ENCODE measurements around the gene ADAM17.
"Not testable (repeated sequence)": the region's sequence is repeated elsewhere in the genome, so short reads cannot be mapped to it uniquely, and the experiment has no call there.

ADAM17 gene

GRCh38 chr2:9565436-9566153 is 10.0 kb upstream of the ADAM17 start:
- peak; percentile 78 for DNase-seq (ENCODE audit: low read depth, low spot score)

- DNase-seq (ENCODE audit: low read depth, low spot score), result no peak
Measured at GRCh38 chr2:9560628-9561027, 5.0 kb upstream of the ADAM17 start.

DNA sequence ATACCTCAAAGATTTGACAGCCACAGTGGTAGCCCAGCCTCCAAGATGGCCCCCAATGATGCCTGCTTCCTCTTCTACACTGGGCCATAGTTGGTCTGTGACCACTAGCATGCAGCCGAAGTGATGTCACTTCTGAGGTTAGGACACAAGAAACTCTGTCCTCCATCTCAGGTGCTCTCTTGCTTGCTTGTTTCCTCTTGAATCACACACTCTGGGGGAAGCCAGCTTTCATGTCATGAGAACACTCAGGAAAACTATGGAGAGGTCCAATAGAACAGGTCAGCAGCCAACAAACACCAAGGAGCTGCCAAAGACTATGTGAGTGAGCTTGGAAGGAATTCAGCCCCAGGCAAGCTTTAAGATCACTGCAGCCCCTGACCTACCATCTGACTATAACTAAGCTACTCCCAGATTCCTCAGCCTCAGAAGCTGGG is 3.3 kb upstream of the ADAM17 start:
- DNase-seq (ENCODE audit: low read depth, low spot score), result no peak

- DNase-seq (ENCODE audit: low read depth, low spot score), result no peak
Measured at GRCh38 chr2:9556121-9556743, 602 bp upstream of the ADAM17 start.

DNA sequence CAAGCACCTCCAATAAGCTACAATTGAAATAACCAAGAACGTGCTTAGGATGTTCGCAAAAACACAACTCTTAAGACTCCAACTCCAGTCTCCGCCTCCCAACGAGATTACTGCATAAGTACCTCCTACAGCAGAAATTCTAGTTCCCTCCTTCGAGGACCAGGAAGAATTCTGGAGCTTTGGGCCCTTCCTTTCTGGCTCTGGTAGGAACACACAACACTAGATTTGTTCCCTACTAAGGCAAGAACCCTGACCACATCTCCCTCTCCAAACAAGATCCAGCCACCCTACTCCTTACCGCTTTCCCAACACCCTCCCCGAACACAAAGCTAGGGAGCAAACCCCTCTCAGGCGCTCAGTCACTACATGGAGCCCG is 721 bp downstream of the ADAM17 start:
- no peak for DNase-seq (ENCODE audit: low read depth, low spot score)

DNA sequence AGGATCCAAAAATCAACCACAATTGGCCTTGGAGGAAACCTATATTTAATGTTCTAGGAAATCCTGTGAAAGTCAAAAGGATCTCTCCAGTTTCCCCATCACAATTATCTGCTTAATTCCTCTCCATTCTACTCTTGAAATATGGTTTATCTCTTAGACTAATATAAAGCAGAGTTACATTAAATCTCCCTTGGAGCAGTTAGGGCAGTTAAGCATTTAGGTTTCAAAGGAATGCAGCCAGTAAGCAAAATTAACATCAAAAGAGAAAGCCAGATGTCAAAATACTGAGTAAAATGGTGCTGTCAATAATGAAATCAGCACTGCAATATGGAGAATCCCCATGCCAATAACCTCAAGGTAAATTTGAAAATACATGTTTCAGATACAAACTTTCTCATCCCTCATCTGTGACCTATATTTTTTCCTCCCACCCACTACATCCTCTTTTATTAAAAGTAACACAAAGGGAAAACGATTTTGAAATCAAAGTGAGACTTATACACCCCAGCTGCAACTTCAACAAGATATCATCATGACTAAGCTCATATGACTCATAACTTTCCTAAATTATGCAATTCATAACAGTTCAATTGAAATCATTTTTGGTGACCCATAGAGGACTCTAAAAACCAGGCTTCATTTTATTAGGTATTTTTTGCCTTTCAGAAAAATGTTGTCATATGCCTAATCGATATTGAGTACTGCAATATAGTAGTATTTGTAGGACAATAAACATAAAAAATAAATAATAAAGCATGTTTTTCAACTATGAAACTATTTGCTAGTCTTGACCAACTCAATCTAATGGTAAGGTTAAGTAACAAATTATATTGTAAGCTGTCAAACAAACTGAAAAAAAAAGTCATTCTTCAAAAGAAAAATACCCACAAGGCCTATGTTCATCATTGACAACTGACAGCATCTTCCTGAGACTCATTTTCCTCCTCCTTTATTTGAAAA is 3.1 kb downstream of the ADAM17 start:
- DNase-seq (ENCODE audit: low read depth, low spot score), result no peak

GRCh38 chr2:9550859-9551391 is 4.7 kb downstream of the ADAM17 start:
- not testable (repeated sequence) for DNase-seq (ENCODE audit: low read depth, low spot score)

DNA sequence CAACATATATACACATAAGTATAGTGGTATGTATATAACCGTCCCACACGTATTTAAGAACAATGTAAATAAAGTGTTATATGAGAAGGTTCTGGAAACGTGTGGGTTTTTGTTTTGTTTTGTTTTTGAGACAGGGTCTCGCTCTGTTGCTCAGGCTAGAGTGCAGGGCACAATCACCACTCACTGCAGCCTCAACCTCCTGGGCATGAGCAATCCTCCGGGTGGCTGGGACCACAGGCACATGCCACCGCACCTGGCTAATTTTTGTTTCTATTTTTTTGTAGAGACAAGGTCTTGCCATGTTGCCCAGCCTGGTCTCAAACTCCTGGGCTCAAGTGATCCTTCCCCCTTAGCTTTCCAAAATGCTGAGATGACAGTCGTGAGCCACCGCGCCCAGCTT is 6.2 kb downstream of the ADAM17 start:
- no peak for DNase-seq (ENCODE audit: low read depth, low spot score)

DNA sequence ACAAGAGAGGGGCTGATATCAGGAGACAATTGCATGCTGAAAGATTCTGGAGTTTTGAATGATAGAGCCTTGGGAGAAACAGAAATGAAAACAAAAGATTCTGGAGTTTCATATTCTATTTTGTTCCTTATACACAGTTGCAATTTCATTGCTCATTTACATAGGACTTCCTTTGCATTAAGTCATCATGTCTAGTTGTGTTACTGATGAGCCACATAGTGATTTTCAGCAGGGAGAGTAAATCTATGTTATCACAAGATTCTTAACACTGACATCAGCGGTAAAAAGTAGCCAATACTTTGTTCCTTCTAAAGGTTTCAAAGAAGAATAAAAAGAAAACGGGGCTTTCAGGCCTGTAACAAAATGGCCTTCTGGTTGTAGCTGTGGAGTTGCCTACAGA is 7.1 kb downstream of the ADAM17 start:
- no peak for DNase-seq (ENCODE audit: low read depth, low spot score)

GRCh38 chr2:9547262-9547991 is 8.2 kb downstream of the ADAM17 start:
- peak; percentile 93 for DNase-seq (ENCODE audit: low read depth, low spot score)

GRCh38 chr2:9545502-9545901 is 10.1 kb downstream of the ADAM17 start:
- no peak for DNase-seq (ENCODE audit: low read depth, low spot score)

GRCh38 chr2:9543557-9543956 is 12.1 kb downstream of the ADAM17 start:
- no peak for DNase-seq (ENCODE audit: low read depth, low spot score)

GRCh38 chr2:9539531-9539930 is 16.1 kb downstream of the ADAM17 start:
- DNase-seq (ENCODE audit: low read depth, low spot score), result no peak

- DNase-seq (ENCODE audit: low read depth, low spot score), result no peak
Measured at GRCh38 chr2:9538000-9538507, 17.6 kb downstream of the ADAM17 start.

DNA sequence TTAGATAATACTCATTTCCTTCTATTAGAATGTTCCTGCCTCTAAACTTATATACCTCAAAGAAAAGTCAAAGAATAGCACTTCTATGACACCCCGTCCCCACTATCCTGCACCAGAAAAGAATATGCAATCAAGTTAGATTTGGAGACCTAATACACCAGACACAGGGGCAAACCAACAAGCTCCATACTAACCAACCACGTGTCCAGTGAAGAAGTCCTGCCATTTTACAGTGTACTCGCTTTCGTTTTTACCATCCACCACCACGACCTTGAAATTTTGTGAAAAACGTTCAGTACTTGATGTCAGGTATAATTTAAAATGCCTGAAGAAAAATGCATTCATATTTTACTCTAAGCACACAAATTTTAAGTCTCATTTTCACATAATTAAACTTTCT is 19.1 kb downstream of the ADAM17 start:
- DNase-seq (ENCODE audit: low read depth, low spot score), result no peak

GRCh38 chr2:9535177-9535576 is 20.5 kb downstream of the ADAM17 start:
- DNase-seq (ENCODE audit: low read depth, low spot score), result no peak

GRCh38 chr2:9533663-9534062 is 22.0 kb downstream of the ADAM17 start:
- no peak for DNase-seq (ENCODE audit: low read depth, low spot score)

DNA sequence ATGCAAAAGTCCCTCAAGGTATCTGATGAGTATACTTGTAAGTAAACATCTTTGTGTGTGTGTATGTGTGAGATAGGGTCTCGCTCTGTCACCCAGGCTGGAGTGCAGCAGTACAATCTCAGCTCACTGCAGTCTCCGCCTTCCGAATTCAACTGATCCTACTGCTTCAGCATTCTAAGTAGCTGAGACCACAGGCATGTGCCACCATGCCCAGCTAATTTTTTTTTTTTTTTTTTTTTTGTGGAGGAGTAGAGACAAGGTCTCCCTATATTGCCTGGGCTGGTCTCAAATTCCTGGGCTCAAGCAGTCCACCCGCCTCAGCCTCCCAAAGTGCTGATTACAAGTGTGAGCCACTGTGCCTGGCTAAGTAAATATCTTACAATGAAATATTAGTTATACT is 23.2 kb downstream of the ADAM17 start:
- no peak for DNase-seq (ENCODE audit: low read depth, low spot score)

DNA sequence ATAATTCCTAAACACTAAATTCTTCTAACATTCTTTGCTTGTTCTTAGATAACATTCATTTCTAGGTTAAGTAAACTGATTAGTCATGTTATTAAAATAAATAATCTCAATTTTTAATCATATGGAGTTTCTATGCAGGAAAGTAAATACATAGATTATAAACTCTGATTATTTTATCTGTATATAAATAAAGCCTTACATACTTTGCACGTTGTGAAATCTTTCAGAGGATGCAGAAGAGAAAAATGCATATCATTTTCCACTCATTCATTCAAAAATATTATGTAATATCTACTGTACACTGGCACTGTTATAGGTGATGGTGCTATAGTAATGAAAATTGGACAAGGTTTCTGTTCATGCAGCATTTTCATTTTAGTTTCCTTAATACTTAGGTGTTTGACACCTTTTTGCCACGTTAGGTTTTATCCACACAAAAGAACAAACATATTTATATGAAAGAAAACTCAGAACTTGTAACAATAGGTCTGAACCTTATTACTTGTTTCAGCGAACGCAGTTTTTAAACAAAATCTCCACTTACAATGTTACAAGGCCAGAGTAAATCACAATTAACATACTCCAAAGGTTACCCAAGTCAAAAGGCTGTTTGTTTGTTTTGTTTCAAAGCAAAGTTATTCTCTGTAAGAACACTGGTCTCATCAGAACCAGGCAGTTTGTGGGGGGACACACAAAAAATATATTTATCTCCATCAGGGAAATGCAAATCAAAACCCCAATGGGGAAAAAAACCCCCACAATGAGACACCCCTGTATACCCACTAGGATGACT is 27.4 kb downstream of the ADAM17 start:
- no peak for DNase-seq (ENCODE audit: low read depth, low spot score)

DNA sequence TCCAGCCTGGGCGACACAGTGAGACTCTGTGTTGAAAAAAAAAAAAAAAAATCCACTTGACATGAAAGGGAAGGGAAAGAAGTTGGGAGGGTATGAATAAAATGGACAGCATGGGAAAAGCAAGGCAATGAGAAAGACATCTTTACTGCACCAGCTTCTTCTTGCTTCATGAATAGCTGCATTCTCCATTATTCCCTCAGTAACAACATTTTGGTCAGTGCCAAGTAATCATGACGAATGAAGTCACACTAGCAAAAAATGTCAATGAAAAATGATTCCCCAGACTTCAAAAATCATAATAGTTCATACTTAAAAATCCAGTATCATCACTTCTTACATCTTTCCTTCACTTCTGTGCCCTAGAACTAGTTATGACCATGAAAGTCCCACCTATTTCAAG is 30.4 kb downstream of the ADAM17 start:
- DNase-seq (ENCODE audit: low read depth, low spot score), result no peak
